Lung (tissue), 12 donors: Measurements from ENCODE around the gene PTGIS. TPM values are rescaled to one million over a fixed set of nuclear protein-coding genes. Genes with fewer than 3 reads are reported as not detected.
"Not testable (repeated sequence)": the region's sequence is repeated elsewhere in the genome, so short reads cannot be mapped to it uniquely, and the experiment has no call there.

Experiments
- ATAC-seq: fragments of 200-7000 bp; cut with Tn5 transposase; one replicate; pipeline ENCODE4 v1.9.1; 2020; ENCODE audit warnings: moderate number of reproducible peaks; ENCODE audit not compliant: insufficient read depth, low FRiP score
- DNase-seq, 3 donors: peaks; one replicate each; pipeline ENCODE4 v3.0.0-alpha.2; 2013 to 2017
- H3K27ac ChIP-seq, 2 donors: one replicate each; pipeline ENCODE4 v1.5.1; 2013; ENCODE audit warnings: mild to moderate bottlenecking in 2 of 2, moderate library complexity in 2 of 2, control low read depth in 1 of 2, inconsistent platforms in 1 of 2, low read depth in 1 of 2, low read length in 1 of 2
- H3K27me3 ChIP-seq, 3 donors: one replicate each; pipeline ENCODE4 v1.5.1; 2013; ENCODE audit warnings: low read length in 2 of 3; ENCODE audit not compliant: control insufficient read depth in 3 of 3, insufficient read depth in 3 of 3
- H3K36me3 ChIP-seq, 4 donors: one replicate each; pipeline ENCODE4 v1.5.1; 2013; ENCODE audit warnings: low read length in 4 of 4, mild to moderate bottlenecking in 1 of 4, moderate library complexity in 1 of 4; ENCODE audit not compliant: control insufficient read depth in 4 of 4, insufficient read depth in 4 of 4
- H3K4me1 ChIP-seq, 5 donors: one replicate each; pipeline ENCODE4 v1.5.1; 2013; ENCODE audit warnings: low read length in 5 of 5, mild to moderate bottlenecking in 2 of 5, moderate library complexity in 1 of 5; ENCODE audit not compliant: control insufficient read depth in 5 of 5, insufficient read depth in 5 of 5
- H3K4me3 ChIP-seq: one replicate; pipeline ENCODE4 v1.5.1; 2013; ENCODE audit warnings: mild to moderate bottlenecking, control low read depth, moderate library complexity
- H3K9ac ChIP-seq, 2 donors: one replicate each; pipeline ENCODE4 v1.5.1; 2013; ENCODE audit warnings: low read length in 2 of 2, control low read depth in 1 of 2; ENCODE audit not compliant: insufficient read depth in 1 of 2
- H3K9me3 ChIP-seq, 4 donors: one replicate each; pipeline ENCODE4 v1.5.1; 2013; ENCODE audit warnings: low read length in 3 of 4, mild to moderate bottlenecking in 1 of 4, moderate library complexity in 1 of 4; ENCODE audit not compliant: control insufficient read depth in 4 of 4, insufficient read depth in 3 of 4
- WGBS, 2 donors: extraction: QIAGEN DNeasy Blood & Tissue Kit; methylation state at CpG; one replicate each; pipeline ENCODE4 v1.1.7; 2013; 5-methylcytosine and 5-hydroxymethylcytosine counted together
- polyA plus RNA-seq, 2 donors: library from polyadenylated mRNA; stranded (reverse); fragments of 200-250 nt; gene quantifications; one replicate each; pipeline ENCODE4 v1.2.1, GENCODE V29; 2013
- total RNA-seq, 2 donors: library from RNA; depleted of rRNA in 1 of 2; stranded (reverse); fragments of >200 nt in 1 of 2; gene quantifications; one replicate each; pipeline ENCODE4 v1.2.1, GENCODE V29; 2014 to 2021
- TF ChIP-seq, protein P1 (sequence below): IDR thresholded peaks from 2 replicates; pipeline ENCODE4 v1.5.1; 2012; ENCODE audit warnings: mild to moderate bottlenecking; ENCODE audit errors: control extremely low read depth, extremely low read depth
- donor health status: control.
- donor health status: control.
- donor health status: Bipolar disorder and iron deficiency.
- donor health status: healthy.
- donor health status: DM: yes; HTN: yes; CAD: no.

The PTGIS gene
- total and polyA plus RNA-seq, 4 donors = 5.3 to 43.8 (median 14.9) TPM

DNA sequence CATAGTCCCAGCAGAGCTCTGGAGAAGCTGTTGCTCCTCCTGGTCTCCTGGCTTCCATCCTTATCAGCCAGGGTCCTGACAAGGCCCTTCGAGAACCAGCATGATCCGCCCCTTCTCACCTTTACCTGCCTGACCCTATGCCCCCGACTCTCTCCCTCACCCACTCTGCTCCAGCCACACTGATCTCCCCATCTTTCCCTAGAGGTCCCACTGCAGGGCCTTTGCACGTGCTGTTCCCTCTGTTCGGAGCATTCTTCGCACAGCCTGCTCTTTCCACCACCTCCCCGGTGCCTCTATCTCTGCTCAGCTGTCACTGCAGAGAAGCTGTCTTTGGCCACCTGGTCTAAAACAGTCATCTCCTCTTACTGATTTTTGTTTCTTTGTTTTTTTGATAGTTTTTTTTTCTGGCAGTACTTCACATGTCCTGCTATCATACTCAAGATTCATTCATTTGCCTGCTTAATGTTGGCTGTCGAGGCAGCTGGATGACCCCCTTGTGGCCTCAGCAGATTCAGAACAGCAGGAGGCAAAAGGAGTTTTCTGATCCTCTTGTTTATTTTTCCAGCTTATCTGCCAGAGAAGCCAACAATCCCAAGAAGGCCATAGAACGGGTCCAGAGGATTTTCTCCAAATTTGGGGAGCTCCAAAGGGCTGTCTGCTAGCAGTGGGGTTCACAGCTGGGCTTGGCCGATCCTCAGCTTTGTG is 1.6 kb upstream of the PTGIS start:
- H3K27me3 ChIP-seq = no peaks in the 10 kb centered on the region
- H3K4me3 ChIP-seq = no peak overlapping the region
- H3K9ac ChIP-seq = no peak overlapping the region
- TF ChIP-seq, protein P1, sequence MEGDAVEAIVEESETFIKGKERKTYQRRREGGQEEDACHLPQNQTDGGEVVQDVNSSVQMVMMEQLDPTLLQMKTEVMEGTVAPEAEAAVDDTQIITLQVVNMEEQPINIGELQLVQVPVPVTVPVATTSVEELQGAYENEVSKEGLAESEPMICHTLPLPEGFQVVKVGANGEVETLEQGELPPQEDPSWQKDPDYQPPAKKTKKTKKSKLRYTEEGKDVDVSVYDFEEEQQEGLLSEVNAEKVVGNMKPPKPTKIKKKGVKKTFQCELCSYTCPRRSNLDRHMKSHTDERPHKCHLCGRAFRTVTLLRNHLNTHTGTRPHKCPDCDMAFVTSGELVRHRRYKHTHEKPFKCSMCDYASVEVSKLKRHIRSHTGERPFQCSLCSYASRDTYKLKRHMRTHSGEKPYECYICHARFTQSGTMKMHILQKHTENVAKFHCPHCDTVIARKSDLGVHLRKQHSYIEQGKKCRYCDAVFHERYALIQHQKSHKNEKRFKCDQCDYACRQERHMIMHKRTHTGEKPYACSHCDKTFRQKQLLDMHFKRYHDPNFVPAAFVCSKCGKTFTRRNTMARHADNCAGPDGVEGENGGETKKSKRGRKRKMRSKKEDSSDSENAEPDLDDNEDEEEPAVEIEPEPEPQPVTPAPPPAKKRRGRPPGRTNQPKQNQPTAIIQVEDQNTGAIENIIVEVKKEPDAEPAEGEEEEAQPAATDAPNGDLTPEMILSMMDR = no peak
- no peaks in the 10 kb centered on the region for H3K36me3 ChIP-seq
- 78 to 79% methylated on average over 10 of the region's 10 CpGs for WGBS, 2 donors
- H3K9me3 ChIP-seq = no peaks in the 10 kb centered on the region
- no peak overlapping the region for H3K27ac ChIP-seq
- ATAC-seq (no peak), DNase-seq (peak in 2 of 3 donors; percentile 65 to 70)
- peaks cover 0 to 14% (median 0%) of the 10 kb centered on the region in 5 donors for H3K4me1 ChIP-seq

DNA sequence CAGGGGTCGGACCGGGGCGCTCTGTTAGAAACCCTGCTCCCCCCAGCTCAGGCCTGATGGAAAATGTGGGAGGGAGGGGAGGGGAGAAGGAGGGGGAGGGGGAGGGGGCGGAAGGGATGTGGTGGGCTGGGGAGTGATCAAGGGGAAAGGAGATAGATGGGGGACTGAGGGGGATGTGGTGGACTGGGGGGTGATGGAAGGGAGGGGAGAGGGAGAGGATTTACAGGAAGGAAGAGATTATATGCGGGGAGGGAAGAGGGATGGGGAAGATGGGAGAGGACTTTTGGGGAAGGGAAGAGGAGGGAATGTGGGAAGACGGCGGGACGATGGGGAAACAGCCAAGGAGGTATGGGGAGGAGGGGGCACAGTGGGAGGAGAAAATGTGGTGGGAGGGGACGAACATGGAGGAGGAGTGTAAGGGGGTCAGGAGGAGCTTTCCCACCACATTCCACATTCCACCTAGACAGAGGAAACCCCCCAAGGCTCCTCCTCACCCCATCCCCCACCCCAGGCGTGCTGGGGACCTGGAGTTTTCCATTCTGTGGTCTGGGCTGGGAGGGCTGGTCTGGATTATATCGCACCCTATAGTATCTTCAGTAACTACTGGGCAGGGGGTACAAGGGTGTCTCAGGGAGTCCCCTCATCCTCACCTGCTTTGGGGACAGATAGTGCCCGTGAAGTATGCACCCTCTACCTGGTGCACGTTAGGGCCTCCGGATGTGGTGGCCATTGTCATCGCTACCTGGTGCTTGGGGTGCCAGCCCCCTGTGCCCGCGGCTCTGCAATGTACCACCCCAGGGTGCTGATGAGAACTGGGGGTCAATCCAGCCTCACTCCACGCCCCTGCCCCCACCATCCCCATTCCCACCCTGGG is 578 bp upstream of the PTGIS start:
- peak; percentile 32 to 67 (median 53) for DNase-seq
- Histone ChIP-seq H3K9ac (no peak overlapping the region), H3K27ac (no peak overlapping the region), H3K4me3 (no peak overlapping the region), H3K36me3 (no peaks in the 10 kb centered on the region), H3K27me3 (no peaks in the 10 kb centered on the region), H3K9me3 (no peaks in the 10 kb centered on the region), H3K4me1 (peaks cover 0 to 14% (median 0%) of the 10 kb centered on the region in 5 donors)
- no peak for ATAC-seq
- TF ChIP-seq, protein P1 = no peak
- WGBS, 2 donors = 26 to 32% methylated on average over 15 to 18 of the region's 18 CpGs

DNA sequence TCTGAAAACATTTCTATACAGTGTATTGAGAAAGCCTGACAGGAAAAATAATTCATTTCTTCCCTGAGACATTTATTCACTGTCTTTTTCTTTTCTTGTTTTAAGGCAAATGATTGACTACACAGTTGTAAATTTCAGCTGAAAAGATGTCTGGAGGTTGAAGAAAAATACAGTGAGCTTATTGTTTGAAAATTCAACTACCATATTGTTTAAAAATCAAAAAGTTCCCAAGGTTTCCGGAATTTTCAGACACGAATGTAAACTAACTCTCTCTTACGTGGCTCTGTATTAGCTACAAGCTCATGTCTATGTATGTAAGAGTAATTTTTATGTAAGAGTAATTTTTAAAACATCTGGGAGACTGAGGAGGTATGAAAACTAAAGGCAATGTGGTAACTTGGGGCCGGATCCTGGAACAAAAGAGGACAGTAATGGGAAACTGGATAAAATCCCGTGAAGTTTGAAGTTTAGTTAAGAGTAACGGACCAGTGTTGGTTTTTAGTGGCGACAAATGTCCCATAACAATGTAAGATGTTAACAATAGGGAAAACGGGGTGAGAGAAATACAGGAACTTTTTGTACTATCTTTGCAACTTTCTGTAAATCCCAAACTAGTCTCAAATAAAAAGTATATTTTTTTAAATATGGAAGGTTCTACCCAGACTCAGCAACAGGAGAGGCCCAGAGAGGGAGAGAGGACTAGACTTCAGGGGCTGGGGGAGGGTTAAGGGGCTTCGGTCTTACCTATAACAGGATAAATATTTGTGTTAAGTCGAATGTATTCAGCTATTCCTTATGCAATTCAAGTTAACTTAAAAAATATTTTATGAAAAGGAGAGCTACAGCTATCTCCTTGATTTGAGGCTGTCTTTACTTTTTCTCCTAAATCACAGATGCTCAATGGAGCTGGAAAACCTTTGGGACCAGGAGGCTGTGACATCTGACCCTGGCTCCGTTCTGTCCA is 1.3 kb downstream of the PTGIS start:
- ATAC-seq (no peak), DNase-seq (peak in 1 of 3 donors; percentile 15)
- TF ChIP-seq, protein P1 = no peak
- H3K4me1 ChIP-seq = peaks cover 0 to 21% (median 0%) of the 10 kb centered on the region in 5 donors
- no peaks in the 10 kb centered on the region for H3K27me3 ChIP-seq
- 76 to 78% methylated on average over 11 of the region's 11 CpGs for WGBS, 2 donors
- H3K4me3 ChIP-seq = no peak overlapping the region
- H3K9me3 ChIP-seq = no peaks in the 10 kb centered on the region
- H3K9ac ChIP-seq = peak overlapping the region in 1 of 2 donors; percentile 63
- peak overlapping the region in 1 of 2 donors; percentile 26 for H3K27ac ChIP-seq
- no peaks in the 10 kb centered on the region for H3K36me3 ChIP-seq

DNA sequence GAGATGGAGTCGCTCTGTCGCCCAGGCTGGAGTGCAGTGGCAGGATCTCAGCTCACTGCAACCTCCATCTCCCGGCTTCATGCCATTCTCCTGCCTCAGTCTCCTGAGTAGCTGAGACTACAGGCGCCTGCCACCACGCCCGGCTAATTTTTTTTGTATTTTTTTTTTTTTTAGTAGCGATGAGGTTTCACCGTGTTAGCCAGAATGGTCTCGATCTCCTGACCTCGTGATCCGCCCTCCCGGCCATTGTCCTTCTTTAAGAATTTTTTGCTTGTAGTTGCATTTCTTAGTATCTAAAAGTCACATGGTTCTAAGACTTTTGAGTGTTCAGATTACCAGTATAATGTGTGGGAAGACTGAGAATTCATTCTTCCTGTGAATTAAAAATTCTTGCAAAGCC is 2.9 kb downstream of the PTGIS start:
- not testable (repeated sequence) for H3K36me3 ChIP-seq, H3K27ac ChIP-seq, H3K4me3 ChIP-seq, H3K9ac ChIP-seq, DNase-seq, H3K9me3 ChIP-seq, H3K27me3 ChIP-seq, ATAC-seq
- H3K4me1 ChIP-seq = peaks cover 0 to 21% (median 0%) of the 10 kb centered on the region in 5 donors
- 91 to 94% methylated on average over 12 of the region's 12 CpGs for WGBS, 2 donors
